Measurements from ENCODE around the gene COX18. TPM values are rescaled to one million over a fixed set of nuclear protein-coding genes. Genes with fewer than 3 reads are reported as not detected.

Gene COX18
- polyA plus RNA-seq, 1 experiment: 16.7 TPM

- no peak for TF ChIP-seq CTCF (IDR thresholded peaks at IDR 0.05; ENCODE audit: low read depth, low read length)
- Histone ChIP-seq H3K27me3 (ENCODE audit: control insufficient read depth, insufficient read depth, low read length) (no peaks in the 10 kb centered on the region), H3K27ac (ENCODE audit: low read depth, low read length) (no peak overlapping the region), H3K4me3 (ENCODE audit: low read depth, low read length) (no peak overlapping the region), H3K9me3 (ENCODE audit: control insufficient read depth, insufficient read depth, low read length) (no peaks in the 10 kb centered on the region; the same call in 1 of the 2 replicates)
- ChIA-PET CTCF (no interaction called here), POLR2A (no interaction called here)
- DNase-seq (ENCODE audit: low read depth, low spot score): no peak
Measured at GRCh38 chr4:73055241-73055897, 14.1 kb downstream of the COX18 start.

GRCh38 chr4:73053974-73054480 lies 15.5 kb downstream of the COX18 start:
- no peak overlapping the region for H3K4me3 ChIP-seq (ENCODE audit: low read depth, low read length)
- CTCF ChIA-PET: no interaction called here
- no peak for TF ChIP-seq CTCF (IDR thresholded peaks at IDR 0.05; ENCODE audit: low read depth, low read length)
- DNase-seq (ENCODE audit: low read depth, low spot score): no peak
- no peaks in the 10 kb centered on the region for H3K27me3 ChIP-seq (ENCODE audit: control insufficient read depth, insufficient read depth, low read length)
- no peak overlapping the region for H3K27ac ChIP-seq (ENCODE audit: low read depth, low read length)
- no peaks in the 10 kb centered on the region; the same call in 1 of the 2 replicates for H3K9me3 ChIP-seq (ENCODE audit: control insufficient read depth, insufficient read depth, low read length)
- POLR2A ChIA-PET: no interaction called here

GRCh38 chr4:73053076-73053475 lies 16.4 kb downstream of the COX18 start:
- Histone ChIP-seq H3K27me3 (ENCODE audit: control insufficient read depth, insufficient read depth, low read length) (no peaks in the 10 kb centered on the region), H3K27ac (ENCODE audit: low read depth, low read length) (no peak overlapping the region), H3K4me3 (ENCODE audit: low read depth, low read length) (no peak overlapping the region), H3K9me3 (ENCODE audit: control insufficient read depth, insufficient read depth, low read length) (no peaks in the 10 kb centered on the region; the same call in 1 of the 2 replicates)
- TF ChIP-seq CTCF (IDR thresholded peaks at IDR 0.05; ENCODE audit: low read depth, low read length): no peak
- no peak for DNase-seq (ENCODE audit: low read depth, low spot score)
- ChIA-PET CTCF (no interaction called here), POLR2A (no interaction called here)

- H3K27me3 ChIP-seq (ENCODE audit: control insufficient read depth, insufficient read depth, low read length): no peaks in the 10 kb centered on the region
- no peaks in the 10 kb centered on the region; the same call in 1 of the 2 replicates for H3K9me3 ChIP-seq (ENCODE audit: control insufficient read depth, insufficient read depth, low read length)
- ChIA-PET CTCF (no interaction called here), POLR2A (no interaction called here)
- no peak overlapping the region for H3K4me3 ChIP-seq (ENCODE audit: low read depth, low read length)
- no peak for DNase-seq (ENCODE audit: low read depth, low spot score)
- no peak for TF ChIP-seq CTCF (IDR thresholded peaks at IDR 0.05; ENCODE audit: low read depth, low read length)
- H3K27ac ChIP-seq (ENCODE audit: low read depth, low read length): no peak overlapping the region
Measured at GRCh38 chr4:73051625-73052024, 17.9 kb downstream of the COX18 start.

- no peak overlapping the region for H3K27ac ChIP-seq (ENCODE audit: low read depth, low read length)
- no peak for DNase-seq (ENCODE audit: low read depth, low spot score)
- POLR2A ChIA-PET: no interaction called here
- no peak for TF ChIP-seq CTCF (IDR thresholded peaks at IDR 0.05; ENCODE audit: low read depth, low read length)
- H3K4me3 ChIP-seq (ENCODE audit: low read depth, low read length): no peak overlapping the region
- H3K9me3 ChIP-seq (ENCODE audit: control insufficient read depth, insufficient read depth, low read length): no peaks in the 10 kb centered on the region; the same call in 1 of the 2 replicates
- CTCF ChIA-PET: interaction anchor here (0.9 kb wide), 1 partner anchor 26 kb away, joined by 3 read pairs; no protein-coding TSS in a partner anchor
- H3K27me3 ChIP-seq (ENCODE audit: control insufficient read depth, insufficient read depth, low read length): no peaks in the 10 kb centered on the region
Measured at GRCh38 chr4:73045879-73046278, 23.6 kb downstream of the COX18 start.

Measured in AG04450 (cell line).